D721Med (cell line): ENCODE results near the gene HDAC6.

ENCODE experiments used
- DNase-seq: peaks from one replicate; pipeline ENCODE4 v3.0.0; 2011; ENCODE audit warnings: low spot score; ENCODE audit not compliant: insufficient read length
- FAIRE-seq: peaks from 2 replicates; lab custom pipeline; 2011; peaks lifted over from hg19 to GRCh38; lab: Jason Lieb, UNC
- CTCF ChIP-seq: IDR thresholded peaks from 2 replicates; pipeline ENCODE4 v1.5.1; 2012; ENCODE audit warnings: mild to moderate bottlenecking, control low read depth; ENCODE audit not compliant: insufficient read depth; ENCODE audit errors: missing control alignments

The HDAC6 gene

DNA sequence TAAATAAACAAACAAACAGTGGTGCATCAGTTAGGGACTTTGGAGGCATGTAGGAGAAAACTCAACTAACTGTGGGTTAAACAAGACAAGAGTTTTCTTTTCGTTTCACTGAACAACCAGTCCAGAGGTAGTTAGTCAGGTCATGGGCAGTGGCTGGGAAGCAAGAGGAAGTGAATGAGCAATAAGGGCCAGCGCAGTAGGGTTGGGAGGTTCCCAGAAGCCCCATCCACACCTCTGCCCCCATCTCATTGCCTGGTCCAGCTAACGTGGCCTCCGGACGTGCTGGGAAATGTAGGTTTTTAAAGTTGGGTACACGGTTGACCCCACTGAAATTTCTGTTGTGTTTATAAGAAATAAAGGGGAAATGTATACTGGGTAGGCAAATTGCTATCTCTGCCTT lies 31.6 kb upstream of the HDAC6 start:
- FAIRE-seq (no peak), DNase-seq (no peak)

GRCh38 chrX:48772602-48773001 lies 29.3 kb upstream of the HDAC6 start:
- FAIRE-seq (no peak), DNase-seq (no peak)
- no peak for TF ChIP-seq CTCF

More for the DNA sequence above, 31.6 kb upstream of the HDAC6 start:
- no peak for TF ChIP-seq CTCF

DNA sequence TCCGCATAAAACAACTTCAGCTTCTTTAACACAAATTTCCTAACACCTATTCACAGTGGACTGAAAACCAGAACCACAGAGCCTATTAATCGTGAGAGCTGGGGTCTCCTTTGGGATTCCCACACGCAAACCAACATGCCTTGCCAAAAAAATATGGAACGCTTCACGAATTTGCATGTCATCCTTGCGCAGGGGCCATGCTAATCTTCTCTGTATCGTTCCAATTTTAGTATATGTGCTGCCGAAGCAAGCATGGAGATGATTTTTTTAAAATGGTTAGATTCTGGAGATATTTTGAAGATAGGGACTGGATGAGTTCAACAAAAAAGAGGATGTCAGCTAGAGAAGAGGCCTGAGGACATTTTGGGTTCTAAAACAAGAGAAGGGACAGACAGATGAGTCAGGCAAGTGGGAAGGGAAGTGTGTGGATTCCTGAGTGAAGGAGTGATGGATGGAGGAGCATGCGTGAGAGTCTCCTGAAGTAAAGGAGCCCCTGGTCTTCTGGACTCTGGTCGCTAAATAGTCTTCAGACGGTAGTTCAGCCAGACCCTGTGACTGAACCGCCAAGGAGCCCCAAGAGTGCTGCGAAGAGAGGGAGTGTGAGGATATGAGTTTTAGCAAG lies 24.9 kb upstream of the HDAC6 start:
- no peak for TF ChIP-seq CTCF
- FAIRE-seq: no peak
- no peak for DNase-seq

GRCh38 chrX:48779399-48779798 lies 22.5 kb upstream of the HDAC6 start:
- no peak for TF ChIP-seq CTCF
- FAIRE-seq: no peak
- no peak for DNase-seq

DNA sequence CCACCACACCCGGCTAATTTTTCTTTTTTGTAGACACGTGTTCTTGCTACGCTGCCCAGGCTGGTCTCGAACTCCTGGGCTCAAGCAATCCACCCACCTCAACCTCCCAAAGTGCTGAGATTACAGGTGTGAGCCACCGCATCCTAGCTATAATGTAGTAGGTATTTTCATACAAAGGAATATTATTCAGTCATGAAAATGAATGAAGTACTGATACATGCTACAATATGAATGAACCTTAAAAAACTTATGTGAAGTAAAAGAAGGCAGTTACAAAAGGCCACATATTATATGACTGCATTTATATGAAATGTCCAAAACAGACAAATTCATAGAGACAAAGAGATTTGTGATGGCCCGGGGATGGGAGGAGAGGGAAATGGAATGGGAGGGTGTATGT lies 20.2 kb upstream of the HDAC6 start:
- DNase-seq (no peak), FAIRE-seq (no peak)
- TF ChIP-seq CTCF: no peak

DNA sequence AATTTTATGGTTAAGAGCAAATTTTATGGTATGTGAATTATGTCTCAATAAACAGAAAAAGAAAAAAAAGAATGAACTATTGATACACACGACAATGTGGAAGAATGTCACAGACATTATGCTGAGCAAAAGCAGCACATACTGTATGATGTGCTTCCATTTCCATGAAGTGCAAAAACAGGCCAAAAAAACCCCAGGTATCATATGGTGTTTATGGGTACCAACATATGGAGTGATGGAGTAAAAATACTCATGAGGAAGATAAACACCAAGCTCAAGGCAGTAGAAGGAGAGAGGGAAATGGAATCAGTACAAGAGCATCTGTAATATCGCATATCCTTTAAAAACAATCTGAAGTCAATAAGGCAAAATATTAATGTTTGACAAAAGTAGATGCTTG lies 19.7 kb upstream of the HDAC6 start:
- FAIRE-seq (no peak), DNase-seq (no peak)
- TF ChIP-seq CTCF: no peak

GRCh38 chrX:48782795-48783194 lies 19.1 kb upstream of the HDAC6 start:
- FAIRE-seq (no peak), DNase-seq (no peak)
- TF ChIP-seq CTCF: no peak
